ENCODE measurements around the gene RAD51.

DNA sequence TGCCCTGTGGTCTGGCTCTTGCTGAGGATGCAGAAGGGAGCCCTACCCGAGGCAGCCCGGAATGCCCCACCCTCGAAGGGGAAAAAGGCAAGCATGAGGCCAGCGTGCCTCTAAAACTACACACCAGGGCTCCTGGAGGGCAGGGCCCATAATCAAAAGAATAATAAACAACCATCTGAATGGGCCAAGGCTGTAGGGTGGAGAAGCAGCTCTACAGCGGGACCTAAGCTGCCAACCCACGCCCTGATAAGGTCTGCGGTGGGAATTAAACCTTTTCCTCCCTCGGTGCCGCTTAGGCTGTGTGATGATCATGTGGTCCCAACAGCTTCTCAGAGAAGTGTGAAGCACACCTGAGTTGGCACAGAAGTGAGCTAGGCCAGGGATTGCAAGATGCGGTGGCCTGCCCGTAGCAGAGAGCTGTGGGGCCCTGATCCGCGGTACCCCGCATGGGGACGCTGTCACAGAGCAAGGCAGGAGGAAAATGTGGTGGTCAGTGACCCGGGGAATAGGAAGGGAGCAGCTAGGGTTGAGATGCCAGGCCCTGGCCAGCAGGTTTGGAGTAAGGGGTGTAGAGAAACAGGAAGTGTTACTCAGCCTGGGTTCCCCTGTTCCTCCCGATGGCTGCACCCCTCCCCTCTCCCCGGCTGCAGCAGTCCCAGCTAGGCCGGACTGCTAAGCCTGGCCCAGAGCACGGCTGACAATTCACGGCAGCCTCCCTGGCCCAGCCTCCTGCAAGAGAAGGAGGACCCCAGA is 73.7 kb downstream of the RAD51 start:
- TF ChIP-seq EZH2 (IDR thresholded peaks at IDR 0.05): no peak
- TF ChIP-seq, protein P1, sequence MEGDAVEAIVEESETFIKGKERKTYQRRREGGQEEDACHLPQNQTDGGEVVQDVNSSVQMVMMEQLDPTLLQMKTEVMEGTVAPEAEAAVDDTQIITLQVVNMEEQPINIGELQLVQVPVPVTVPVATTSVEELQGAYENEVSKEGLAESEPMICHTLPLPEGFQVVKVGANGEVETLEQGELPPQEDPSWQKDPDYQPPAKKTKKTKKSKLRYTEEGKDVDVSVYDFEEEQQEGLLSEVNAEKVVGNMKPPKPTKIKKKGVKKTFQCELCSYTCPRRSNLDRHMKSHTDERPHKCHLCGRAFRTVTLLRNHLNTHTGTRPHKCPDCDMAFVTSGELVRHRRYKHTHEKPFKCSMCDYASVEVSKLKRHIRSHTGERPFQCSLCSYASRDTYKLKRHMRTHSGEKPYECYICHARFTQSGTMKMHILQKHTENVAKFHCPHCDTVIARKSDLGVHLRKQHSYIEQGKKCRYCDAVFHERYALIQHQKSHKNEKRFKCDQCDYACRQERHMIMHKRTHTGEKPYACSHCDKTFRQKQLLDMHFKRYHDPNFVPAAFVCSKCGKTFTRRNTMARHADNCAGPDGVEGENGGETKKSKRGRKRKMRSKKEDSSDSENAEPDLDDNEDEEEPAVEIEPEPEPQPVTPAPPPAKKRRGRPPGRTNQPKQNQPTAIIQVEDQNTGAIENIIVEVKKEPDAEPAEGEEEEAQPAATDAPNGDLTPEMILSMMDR (IDR thresholded peaks at IDR 0.05): no peak

All from neural progenitor cell (in vitro differentiated cells).